PC-3 (cell line): ENCODE results near the gene ZNF764. TPM values are rescaled to one million over a fixed set of nuclear protein-coding genes. Genes with fewer than 3 reads are reported as not detected.
A peak's percentile ranks its signal among the peaks of the same experiment; 100 is the strongest.

ENCODE experiments used
- ATAC-seq: fragments of 200-7000 bp; cut with Tn5 transposase; 2 replicates; pipeline ENCODE4 v1.9.1; 2020; ENCODE audit warnings: mild to moderate bottlenecking, moderate library complexity
- BruUV-seq: library from RNA; stranded (reverse); fragments of 400-500 nt; replicated peaks from 2 replicates; lab custom pipeline; 2021; lab: Mats Ljungman, UMichigan
- CTCF ChIA-PET: fragments of 300-600 bp; sonication (Branson Sonifier 250); formaldehyde crosslinking; loops from one replicate; lab custom pipeline; 2022; ENCODE audit warnings: antibody characterized with exemption; lab: Charles Lee
- POLR2A ChIA-PET: fragments of 300-600 bp; sonication (Branson Sonifier 250); formaldehyde crosslinking; loops from one replicate; lab custom pipeline; 2022; ENCODE audit warnings: antibody characterized with exemption; ENCODE audit not compliant: unreplicated experiment; lab: Charles Lee
- DNase-seq: peaks from one replicate; pipeline ENCODE4 v3.0.0-alpha.2; 2015
- H2AFZ ChIP-seq: fragments of 300-600 bp; sonication (generic); 2 replicates; pipeline ENCODE4 v1.6.0; 2016; ENCODE audit warnings: antibody characterized with exemption, low read length
- H3F3A ChIP-seq: fragments of 300-600 bp; sonication (generic); one replicate; pipeline ENCODE4 v1.6.0; 2017; ENCODE audit warnings: antibody characterized with exemption, low read length, control low read depth, mild to moderate bottlenecking; ENCODE audit not compliant: unreplicated experiment
- H3K27ac ChIP-seq: fragments of 300-600 bp; sonication (generic); 2 replicates; pipeline ENCODE4 v1.5.1; 2016; ENCODE audit warnings: mild to moderate bottlenecking, low read length
- H3K27me3 ChIP-seq: fragments of 300-600 bp; sonication (generic); 2 replicates; pipeline ENCODE4 v1.6.1; 2016; ENCODE audit warnings: low read length, mixed read lengths
- H3K36me3 ChIP-seq: fragments of 300-600 bp; sonication (generic); 2 replicates; pipeline ENCODE4 v1.6.1; 2016; ENCODE audit warnings: low read depth, mixed run types, low read length, mixed read lengths
- H3K4me1 ChIP-seq: fragments of 300-600 bp; sonication (generic); 2 replicates; pipeline ENCODE4 v1.5.1; 2016; ENCODE audit warnings: low read length; ENCODE audit not compliant: insufficient read depth
- H3K4me2 ChIP-seq: fragments of 300-600 bp; sonication (generic); 2 replicates; pipeline ENCODE4 v1.6.0; 2016; ENCODE audit warnings: low read length
- H3K4me3 ChIP-seq: fragments of 300-600 bp; sonication (generic); 2 replicates; pipeline ENCODE4 v1.5.1; 2016; ENCODE audit warnings: mild to moderate bottlenecking, low read length, mixed read lengths
- H3K79me2 ChIP-seq: fragments of 300-600 bp; sonication (generic); 2 replicates; pipeline ENCODE4 v1.6.1; 2017; ENCODE audit warnings: low read length, mixed read lengths
- H3K9ac ChIP-seq: fragments of 300-600 bp; sonication (generic); 2 replicates; pipeline ENCODE4 v1.6.0; 2016; ENCODE audit warnings: mild to moderate bottlenecking, low read length
- H3K9me2 ChIP-seq: fragments of 300-600 bp; sonication (generic); replicated peaks from 2 replicates; pipeline ENCODE4 v1.6.1; 2016; ENCODE audit warnings: mixed run types, low read length, mixed read lengths
- H3K9me3 ChIP-seq: fragments of 300-600 bp; sonication (generic); 2 replicates; pipeline ENCODE4 v1.6.1; 2016; ENCODE audit warnings: low read length, mixed read lengths
- H4K20me1 ChIP-seq: fragments of 300-600 bp; sonication (generic); 2 replicates; pipeline ENCODE4 v1.6.1; 2016; ENCODE audit warnings: low read length, mixed read lengths
- CTCF ChIP-seq: fragments of 300-600 bp; sonication (generic); conservative IDR thresholded peaks from 2 replicates; pipeline ENCODE4 v1.5.1; 2017; ENCODE audit warnings: antibody characterized with exemption, low read depth, mild to moderate bottlenecking, low read length
- EZH2 ChIP-seq: fragments of 300-600 bp; sonication (generic); IDR thresholded peaks from one replicate; pipeline ENCODE4 v1.6.1; 2017; ENCODE audit warnings: antibody characterized with exemption, mild to moderate bottlenecking, low read length; ENCODE audit not compliant: unreplicated experiment
- EZH2phosphoT487 ChIP-seq: fragments of 300-600 bp; sonication (generic); IDR thresholded peaks from 2 replicates; pipeline ENCODE4 v1.6.1; 2018; ENCODE audit warnings: mild to moderate bottlenecking, antibody characterized with exemption, low read length, borderline replicate concordance
- intact Hi-C: fragments of 100-400 bp; cut with micrococcal nuclease; formaldehyde crosslinking; loops from 2 replicates; pipeline ENCODE4 v1.9.0; 2023
- total RNA-seq: library from RNA; depleted of rRNA; stranded (reverse); fragments of >200 nt; gene quantifications from 2 replicates; pipeline ENCODE4 v1.2.3, GENCODE V29; 2014

ZNF764 gene
- total RNA-seq, 1 experiment from 2014 or later: 8.1 TPM

GRCh38 chr16:30569746-30570635, 11.8 kb upstream of the ZNF764 start:
- Histone ChIP-seq H3K27me3 (no peaks in the 10 kb centered on the region), H3K4me2 (no peak overlapping the region), H3K9ac (no peak overlapping the region), H3K36me3 (no peaks in the 10 kb centered on the region), H3K9me2 (no peaks in the 10 kb centered on the region), H3F3A (no peaks in the 10 kb centered on the region), H2AFZ (no peak overlapping the region), H3K9me3 (no peaks in the 10 kb centered on the region), H3K4me3 (no peak overlapping the region), H3K27ac (no peak overlapping the region), H3K79me2 (peaks cover 7% of the 10 kb centered on the region; the same call in 1 of the 2 replicates), H3K4me1 (peaks cover 34% of the 10 kb centered on the region), H4K20me1 (no peaks in the 10 kb centered on the region)
- BruUV-seq: no TSS peak
- ChIA-PET CTCF (no interaction called here), POLR2A (no interaction called here)
- ATAC-seq: no peak
- intact Hi-C loops: loop anchor here (10.0 kb wide), 1 partner anchor 65 kb away; no protein-coding TSS in a partner anchor
- no peak for DNase-seq
- TF ChIP-seq EZH2phosphoT487: no peak
- TF ChIP-seq CTCF: no peak
- no peak for TF ChIP-seq EZH2

- Histone ChIP-seq H3K4me3 (no peak overlapping the region), H3K27ac (peak overlapping the region; percentile 96), H3K36me3 (no peaks in the 10 kb centered on the region), H3K9ac (peak overlapping the region; percentile 47; the same call in 1 of the 2 replicates), H2AFZ (no peak overlapping the region), H3F3A (no peaks in the 10 kb centered on the region), H3K79me2 (peaks cover 7% of the 10 kb centered on the region; the same call in 1 of the 2 replicates), H3K4me1 (peaks cover 34% of the 10 kb centered on the region), H3K4me2 (no peak overlapping the region), H3K9me3 (no peaks in the 10 kb centered on the region), H3K9me2 (no peaks in the 10 kb centered on the region), H3K27me3 (no peaks in the 10 kb centered on the region), H4K20me1 (no peaks in the 10 kb centered on the region)
- ChIA-PET POLR2A (no interaction called here), CTCF (no interaction called here)
- TF ChIP-seq EZH2: no peak
- ATAC-seq (no peak), DNase-seq (no peak)
- no TSS peak for BruUV-seq
- intact Hi-C loops: no loop called here
Observed at GRCh38 chr16:30569281-30569680, 11.1 kb upstream of the ZNF764 start.

GRCh38 chr16:30567991-30568638, 9.9 kb upstream of the ZNF764 start:
- DNase-seq (peak; percentile 87), ATAC-seq (peak; percentile 39)
- peaks cover 34% of the 10 kb centered on the region for H3K4me1 ChIP-seq
- peak overlapping the region; percentile 96 for H3K27ac ChIP-seq
- POLR2A ChIA-PET: interaction anchor here (1.0 kb wide), 1 partner anchor 10 kb away, joined by 5 read pairs; the partner anchor contains the start of gene ZNF764
- CTCF ChIA-PET: no interaction called here
- H3K4me3 ChIP-seq: no peak overlapping the region
- H4K20me1 ChIP-seq: no peaks in the 10 kb centered on the region
- no TSS peak for BruUV-seq
- H3K9me2 ChIP-seq: no peaks in the 10 kb centered on the region
- H3K4me2 ChIP-seq: peak overlapping the region; percentile 60
- no peak overlapping the region for H2AFZ ChIP-seq
- intact Hi-C loops: no loop called here
- H3K36me3 ChIP-seq: no peaks in the 10 kb centered on the region
- H3F3A ChIP-seq: no peaks in the 10 kb centered on the region
- H3K9ac ChIP-seq: peak overlapping the region; percentile 76
- peaks cover 7% of the 10 kb centered on the region; the same call in 1 of the 2 replicates for H3K79me2 ChIP-seq
- no peaks in the 10 kb centered on the region for H3K27me3 ChIP-seq
- H3K9me3 ChIP-seq: no peaks in the 10 kb centered on the region
- TF ChIP-seq CTCF (no peak), EZH2 (no peak), EZH2phosphoT487 (no peak)
